Tibial nerve (tissue), 4 donors: Measurements from ENCODE around the gene TMEM63C.

Experiments used
- CTCF ChIP-seq, 5 experiments: fragments of 200-600 bp in 3 of 5; fragments of 450-650 bp in 2 of 5; sonication (generic) in 3 of 5; IDR thresholded peaks; one replicate each; pipeline ENCODE4 v1.5.1; 2016 to 2019; ENCODE audit warnings: antibody characterized with exemption in 5 of 5, mild to moderate bottlenecking in 3 of 5, moderate library complexity in 2 of 5
- EP300 ChIP-seq, 2 donors: sonication (generic); formaldehyde crosslinking; IDR thresholded peaks; one replicate each; pipeline ENCODE4 v1.6.1; 2017; ENCODE audit warnings: antibody characterized with exemption in 2 of 2, mild to moderate bottlenecking in 1 of 2
- POLR2A ChIP-seq, 2 donors: fragments of 450-650 bp; IDR thresholded peaks; one replicate each; pipeline ENCODE4 v1.6.1; 2017; ENCODE audit warnings: antibody characterized with exemption in 2 of 2, mild to moderate bottlenecking in 2 of 2, moderate library complexity in 2 of 2

GRCh38 chr14:77139022-77139421 is 42.6 kb upstream of the TMEM63C start:
- TF ChIP-seq CTCF (IDR thresholded peaks at IDR 0.05) (no peak), POLR2A (IDR thresholded peaks at IDR 0.05) (no peak), EP300 (IDR thresholded peaks at IDR 0.05) (no peak)
